Liver (tissue), 9 donors: Measurements from ENCODE around the gene KDM5B. TPM values are rescaled to one million over a fixed set of nuclear protein-coding genes. Genes with fewer than 3 reads are reported as not detected.
"Not testable (repeated sequence)": the region's sequence is repeated elsewhere in the genome, so short reads cannot be mapped to it uniquely, and the experiment has no call there.

Experiments
- DNase-seq: peaks from one replicate; pipeline ENCODE4 v3.0.0-alpha.2; 2017; ENCODE audit warnings: low spot score
- H3K27ac ChIP-seq, 2 donors: one replicate each; pipeline ENCODE4 v1.7.0; 2013; ENCODE audit warnings: inconsistent platforms in 2 of 2, low read length in 2 of 2, control low read depth in 1 of 2, low read depth in 1 of 2, mild to moderate bottlenecking in 1 of 2
- H3K27me3 ChIP-seq, 4 donors: one replicate each; pipeline versions ENCODE4 v1.6.1 to v1.7.0; 2013; ENCODE audit warnings: low read length in 3 of 4, inconsistent platforms in 1 of 4, mild to moderate bottlenecking in 1 of 4, moderate library complexity in 1 of 4; ENCODE audit not compliant: control insufficient read depth in 4 of 4, insufficient read depth in 4 of 4
- H3K36me3 ChIP-seq, 4 donors: one replicate each; pipeline versions ENCODE4 v1.6.1 to v1.7.0; 2013; ENCODE audit warnings: low read length in 3 of 4, mild to moderate bottlenecking in 3 of 4, low read depth in 1 of 4, moderate library complexity in 1 of 4; ENCODE audit not compliant: control insufficient read depth in 4 of 4, insufficient read depth in 3 of 4
- H3K4me1 ChIP-seq, 4 donors: one replicate each; pipeline versions ENCODE4 v1.6.1 to v1.7.0; 2013; ENCODE audit warnings: low read length in 3 of 4, mild to moderate bottlenecking in 3 of 4, moderate library complexity in 1 of 4; ENCODE audit not compliant: control insufficient read depth in 4 of 4, insufficient read depth in 4 of 4
- H3K4me3 ChIP-seq, 3 donors: one replicate each; pipeline versions ENCODE4 v1.6.1 to v1.7.0; 2013; ENCODE audit warnings: low read length in 3 of 3, control low read depth in 1 of 3, low read depth in 1 of 3, mild to moderate bottlenecking in 1 of 3
- H3K9ac ChIP-seq, 2 donors: one replicate each; pipeline ENCODE4 v1.7.0; 2013; ENCODE audit warnings: low read length in 2 of 2, mild to moderate bottlenecking in 2 of 2, moderate library complexity in 2 of 2, control low read depth in 1 of 2, low read depth in 1 of 2
- H3K9me3 ChIP-seq, 4 donors: one replicate each; pipeline versions ENCODE4 v1.6.1 to v1.7.0; 2013; ENCODE audit warnings: low read length in 3 of 4; ENCODE audit not compliant: control insufficient read depth in 4 of 4
- ATF3 ChIP-seq: IDR thresholded peaks from 2 replicates; pipeline ENCODE4 v1.6.1; 2016; ENCODE audit warnings: antibody characterized with exemption
- CTCF ChIP-seq: fragments of 150-350 bp; IDR thresholded peaks from 2 replicates; pipeline ENCODE4 v1.5.1; 2017; ENCODE audit warnings: improper control_type of control experiment, low read depth, low read length; ENCODE audit not compliant: missing input control
- EGR1 ChIP-seq, 2 donors: IDR thresholded peaks; 2 replicates each; pipeline ENCODE4 v1.6.1; 2016 to 2018; ENCODE audit warnings: antibody characterized with exemption in 2 of 2, low read depth in 2 of 2
- FOXA1 ChIP-seq: IDR thresholded peaks from 2 replicates; pipeline ENCODE4 v1.6.1; 2016; ENCODE audit warnings: antibody characterized with exemption
- FOXA2 ChIP-seq: IDR thresholded peaks from 2 replicates; pipeline ENCODE4 v1.6.1; 2016; ENCODE audit warnings: antibody characterized with exemption
- GABPA ChIP-seq, 2 donors: IDR thresholded peaks in 1 of 2; conservative IDR thresholded peaks in 1 of 2; 2 replicates each; pipeline ENCODE4 v1.6.1; 2016; ENCODE audit warnings: antibody characterized with exemption in 2 of 2, mild to moderate bottlenecking in 1 of 2, moderate library complexity in 1 of 2
- HNF4A ChIP-seq, 2 donors: conservative IDR thresholded peaks; 2 replicates each; pipeline ENCODE4 v1.6.1; 2016; ENCODE audit warnings: antibody characterized with exemption in 2 of 2, mild to moderate bottlenecking in 2 of 2
- HNF4G ChIP-seq: IDR thresholded peaks from 2 replicates; pipeline ENCODE4 v1.6.1; 2016; ENCODE audit warnings: antibody characterized with exemption
- JUND ChIP-seq, 2 donors: IDR thresholded peaks; 2 replicates each; pipeline ENCODE4 v1.6.1; 2016; ENCODE audit warnings: antibody characterized with exemption in 2 of 2
- NR2F2 ChIP-seq: IDR thresholded peaks from 2 replicates; pipeline ENCODE4 v1.6.1; 2016; ENCODE audit warnings: antibody characterized with exemption
- RAD21 ChIP-seq, 2 donors: IDR thresholded peaks; 2 replicates each; pipeline ENCODE4 v1.6.1; 2016; ENCODE audit warnings: antibody characterized with exemption in 2 of 2, mild to moderate bottlenecking in 2 of 2
- SP1 ChIP-seq: IDR thresholded peaks from 2 replicates; pipeline ENCODE4 v1.6.1; 2018; ENCODE audit warnings: antibody characterized with exemption, mild to moderate bottlenecking
- TAF1 ChIP-seq: conservative IDR thresholded peaks from 2 replicates; pipeline ENCODE4 v1.6.1; 2016; ENCODE audit warnings: antibody characterized with exemption, mild to moderate bottlenecking
- YY1 ChIP-seq: IDR thresholded peaks from 2 replicates; pipeline ENCODE4 v1.6.1; 2016; ENCODE audit warnings: antibody characterized with exemption, mild to moderate bottlenecking
- ZBTB33 ChIP-seq: IDR thresholded peaks from 2 replicates; pipeline ENCODE4 v1.6.1; 2016; ENCODE audit warnings: antibody characterized with exemption
- WGBS: extraction: QIAGEN DNeasy Blood & Tissue Kit; methylation state at CpG from one replicate; pipeline ENCODE4 v1.1.7; 2013; 5-methylcytosine and 5-hydroxymethylcytosine counted together
- polyA plus RNA-seq, 2 donors: library from polyadenylated mRNA; stranded (reverse) in 1 of 2; unstranded in 1 of 2; fragments of 200-250 nt in 1 of 2; fragments of >200 nt in 1 of 2; fragmentation: Nextera tagmentation in 1 of 2; extraction: Ambion mirVana in 1 of 2; gene quantifications; one replicate each; pipeline versions ENCODE4 v1.2.1 to v1.2.3, GENCODE V29; 2013 to 2015
- total RNA-seq, 2 donors: library from RNA; depleted of rRNA; stranded (reverse); fragments of >200 nt; gene quantifications; one replicate each; pipeline ENCODE4 v1.2.3, GENCODE V29; 2014
- TF ChIP-seq, protein P1 (sequence below): IDR thresholded peaks from 2 replicates; pipeline ENCODE4 v1.6.1; 2016; ENCODE audit warnings: antibody characterized with exemption
- donor health status: healthy.
- donor health status: healthy.
- donor health status: healthy.
- donor health status: healthy.
- donor health status: healthy.

KDM5B gene
- total and polyA plus RNA-seq, 4 donors = 3.4 to 33.7 (median 14.8) TPM

- TF ChIP-seq CTCF (no peak), FOXA2 (no peak), FOXA1 (no peak)
Observed at GRCh38 chr1:202716654-202717053, 91.6 kb downstream of the KDM5B start (continued).

DNA sequence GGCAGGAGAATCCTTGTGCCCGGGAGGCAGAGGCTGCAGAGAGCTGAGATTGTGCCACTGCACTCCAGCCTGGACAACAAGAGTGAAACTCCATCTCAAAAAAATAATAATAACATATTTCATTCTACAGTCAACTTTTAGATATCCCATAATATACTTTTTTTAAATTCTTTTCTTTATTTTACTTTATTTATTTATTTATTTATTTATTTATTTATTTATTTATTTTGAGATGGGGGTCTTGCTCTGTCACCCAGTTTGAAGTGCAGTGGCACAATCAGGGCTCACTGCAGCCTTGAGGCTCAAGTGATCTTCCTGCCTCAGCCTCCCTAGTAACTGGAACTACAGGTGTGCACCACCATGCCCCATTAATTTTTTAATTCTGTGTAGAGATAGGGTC is 94.0 kb downstream of the KDM5B start:
- H3K9me3 ChIP-seq, H3K4me3 ChIP-seq, DNase-seq, H3K9ac ChIP-seq, H3K27ac ChIP-seq, H3K36me3 ChIP-seq, H3K27me3 ChIP-seq: not testable (repeated sequence)
- WGBS = 96% methylated on average over 1 of the region's 1 CpG
- H3K4me1 ChIP-seq = peaks cover 6 to 13% (median 10%) of the 10 kb centered on the region in 4 donors

DNA sequence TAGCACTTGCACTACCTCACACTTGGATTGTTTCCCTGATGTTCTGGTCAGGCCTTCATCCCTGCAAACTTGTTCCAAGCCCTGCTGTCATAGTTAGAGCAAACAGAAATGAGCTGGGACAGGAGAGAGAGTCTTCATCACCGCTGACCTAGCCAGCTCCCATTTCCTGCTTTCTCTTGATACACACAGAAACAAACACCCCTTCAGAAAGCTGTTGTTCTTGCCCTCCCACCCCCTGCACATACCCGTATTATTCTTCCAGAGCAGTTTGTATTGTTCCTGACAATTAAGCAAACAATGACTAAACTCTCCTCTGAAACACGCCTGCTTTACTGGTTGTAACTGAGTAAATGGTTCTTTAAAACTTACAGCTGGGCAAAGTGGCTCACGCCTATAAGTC is 95.1 kb downstream of the KDM5B start:
- WGBS = 59% methylated on average over 4 of the region's 4 CpGs
- Histone ChIP-seq H3K4me1 (peaks cover 6 to 13% (median 10%) of the 10 kb centered on the region in 4 donors), H3K9me3 (no peaks in the 10 kb centered on the region), H3K4me3 (no peak overlapping the region), H3K9ac (no peak overlapping the region), H3K27me3 (peaks cover 0 to 3% (median 0%) of the 10 kb centered on the region in 4 donors), H3K27ac (no peak overlapping the region), H3K36me3 (no peaks in the 10 kb centered on the region)
- no peak for DNase-seq
- TF ChIP-seq SP1 (no peak), JUND (IDR thresholded peaks at IDR 0.05) (no peak), ZBTB33 (no peak), HNF4G (no peak), ATF3 (no peak)
- TF ChIP-seq, protein P1, sequence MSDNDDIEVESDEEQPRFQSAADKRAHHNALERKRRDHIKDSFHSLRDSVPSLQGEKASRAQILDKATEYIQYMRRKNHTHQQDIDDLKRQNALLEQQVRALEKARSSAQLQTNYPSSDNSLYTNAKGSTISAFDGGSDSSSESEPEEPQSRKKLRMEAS = no peak

DNA sequence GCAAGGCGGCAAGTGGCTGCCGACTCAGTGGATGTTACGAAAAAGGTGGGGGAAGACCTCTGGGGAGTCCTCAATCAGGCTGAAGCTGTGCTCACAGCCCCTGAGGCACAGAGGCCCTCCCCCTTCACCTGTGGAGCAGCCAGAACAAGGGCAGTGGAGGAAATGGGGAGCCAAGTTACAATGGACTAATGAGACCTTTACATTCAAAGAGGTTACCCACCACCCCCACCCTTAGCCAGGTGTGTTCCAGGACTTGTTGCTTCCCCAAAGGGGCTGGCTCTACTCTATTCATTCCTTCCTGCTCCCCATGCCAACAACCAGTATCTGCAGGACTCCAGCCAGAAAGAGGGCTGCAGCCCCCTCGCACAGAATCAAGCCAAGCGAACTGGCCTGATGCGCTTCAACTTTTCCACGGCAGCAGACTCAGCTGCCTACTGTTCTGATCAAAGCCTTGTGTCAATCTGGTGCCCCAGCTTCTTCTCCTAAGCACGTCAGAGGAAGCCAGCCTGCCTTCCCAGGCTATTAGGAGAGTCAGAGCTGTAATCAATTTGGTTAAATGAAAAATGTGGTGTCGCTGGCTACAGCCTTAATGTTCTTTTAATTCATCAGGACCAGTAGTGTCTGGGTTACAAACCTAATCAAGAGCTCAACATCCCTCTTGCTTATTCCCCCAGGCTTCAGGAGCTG is 96.1 kb downstream of the KDM5B start:
- DNase-seq = no peak
- TF ChIP-seq HNF4G (no peak), EGR1 (IDR thresholded peaks at IDR 0.05; ENCODE audit: low read depth in 2 of 2) (no peak), RAD21 (IDR thresholded peaks at IDR 0.05) (no peak), SP1 (no peak), YY1 (no peak), FOXA1 (no peak), ZBTB33 (no peak), FOXA2 (no peak), HNF4A (conservative IDR thresholded peaks at IDR 0.05) (no peak), GABPA (IDR thresholded peaks at IDR 0.05 in 1 of 2, conservative IDR thresholded peaks at IDR 0.05 in 1 of 2) (no peak), NR2F2 (no peak), TAF1 (no peak), JUND (IDR thresholded peaks at IDR 0.05) (no peak)

More for the DNA sequence above, 96.1 kb downstream of the KDM5B start:
- H3K27me3 ChIP-seq = peaks cover 0 to 3% (median 0%) of the 10 kb centered on the region in 4 donors
- 86% methylated on average over 9 of the region's 9 CpGs for WGBS
- H3K27ac ChIP-seq = no peak overlapping the region
- no peak overlapping the region for H3K9ac ChIP-seq
- H3K36me3 ChIP-seq = no peaks in the 10 kb centered on the region
- H3K4me3 ChIP-seq = no peak overlapping the region
- no peaks in the 10 kb centered on the region for H3K9me3 ChIP-seq
- peaks cover 6 to 13% (median 10%) of the 10 kb centered on the region in 4 donors for H3K4me1 ChIP-seq
